H1 (cell line): Measurements from ENCODE around the gene PGP. TPM values are rescaled to one million over a fixed set of nuclear protein-coding genes. Genes with fewer than 3 reads are reported as not detected.

Source experiments
- CTCF ChIA-PET: fragments of 300-600 bp; sonication (Branson Sonifier 250); formaldehyde crosslinking; loops from one replicate; lab custom pipeline; 2021; ENCODE audit not compliant: partially characterized antibody; lab: Charles Lee
- POLR2A ChIA-PET: fragments of 300-600 bp; sonication (Branson Sonifier 250); formaldehyde crosslinking; loops from one replicate; lab custom pipeline; 2021; ENCODE audit warnings: inconsistent platforms; ENCODE audit not compliant: partially characterized antibody; lab: Charles Lee
- DNase-seq, 2 experiments: peaks; one replicate each; pipeline versions ENCODE4 v3.0.0 to v3.0.0-alpha.2; 2010 to 2022; ENCODE audit warnings: low spot score in 2 of 2, low read depth in 1 of 2, mixed read lengths in 1 of 2
- FAIRE-seq: peaks from 2 replicates; lab custom pipeline; 2011; peaks lifted over from hg19 to GRCh38; lab: Jason Lieb, UNC
- H2AFZ ChIP-seq: 2 replicates; pipeline ENCODE4 v1.8.1; 2012; ENCODE audit warnings: low read length, inconsistent platforms
- H2AK5ac ChIP-seq: 2 replicates; pipeline ENCODE4 v1.6.1; 2013; ENCODE audit warnings: low read depth, low read length
- H2BK120ac ChIP-seq: replicated peaks from 2 replicates; pipeline ENCODE3; 2013; ENCODE audit warnings: low read depth, low read length, inconsistent platforms
- H2BK12ac ChIP-seq: 2 replicates; pipeline ENCODE4 v1.6.1; 2013; ENCODE audit warnings: low read depth, low read length
- H2BK15ac ChIP-seq: 2 replicates; pipeline ENCODE4 v1.6.1; 2013; ENCODE audit warnings: low read length
- H2BK20ac ChIP-seq: 2 replicates; pipeline ENCODE4 v1.6.1; 2013; ENCODE audit warnings: low read length
- H2BK5ac ChIP-seq: 2 replicates; pipeline ENCODE4 v1.6.1; 2013; ENCODE audit warnings: low read depth, low read length
- H3K14ac ChIP-seq: 2 replicates; pipeline ENCODE4 v1.6.1; 2013; ENCODE audit warnings: inconsistent platforms; ENCODE audit not compliant: insufficient read length
- H3K18ac ChIP-seq: 2 replicates; pipeline ENCODE4 v1.6.1; 2013; ENCODE audit warnings: low read length; ENCODE audit errors: extremely low read depth
- H3K23ac ChIP-seq: 2 replicates; pipeline ENCODE4 v1.6.1; 2013; ENCODE audit warnings: inconsistent platforms; ENCODE audit not compliant: insufficient read length
- H3K23me2 ChIP-seq: 2 replicates; pipeline ENCODE4 v1.6.1; 2013; ENCODE audit warnings: low read depth, low read length
- H3K27ac ChIP-seq: 2 replicates; pipeline ENCODE4 v1.6.1; 2011; ENCODE audit warnings: low read depth, low read length, inconsistent platforms
- H3K27me3 ChIP-seq, 4 experiments: replicated peaks in 1 of 4; 1 replicate in 1 of 4; 2 replicates in 3 of 4; pipeline versions ENCODE4 v1.6.1 to v1.8.1; 2011 to 2013; ENCODE audit warnings: low read length in 3 of 4, mild to moderate bottlenecking in 3 of 4, inconsistent platforms in 2 of 4, mixed read lengths in 2 of 4, moderate library complexity in 1 of 4; ENCODE audit not compliant: control insufficient read depth in 3 of 4, insufficient read depth in 3 of 4; ENCODE audit errors: extremely low read depth in 1 of 4
- H3K36me3 ChIP-seq, 4 experiments: 2 replicates each; pipeline versions ENCODE4 v1.6.1 to v1.8.1; 2011 to 2013; ENCODE audit warnings: mild to moderate bottlenecking in 4 of 4, low read length in 3 of 4, moderate library complexity in 2 of 4, control low read depth in 1 of 4, inconsistent platforms in 1 of 4; ENCODE audit not compliant: insufficient read depth in 4 of 4, control insufficient read depth in 2 of 4
- H3K4ac ChIP-seq: replicated peaks from 2 replicates; pipeline ENCODE3; 2013; ENCODE audit warnings: low read length, low read depth, mixed read lengths, inconsistent platforms; ENCODE audit not compliant: insufficient read length
- H3K4me1 ChIP-seq, 4 experiments: replicated peaks in 1 of 4; 1 replicate in 1 of 4; 2 replicates in 3 of 4; pipeline versions ENCODE4 v1.6.1 to v1.8.1; 2011 to 2013; ENCODE audit warnings: low read length in 3 of 4, inconsistent platforms in 2 of 4, mixed read lengths in 1 of 4; ENCODE audit not compliant: insufficient read depth in 4 of 4, control insufficient read depth in 3 of 4
- H3K4me2 ChIP-seq, 2 experiments: 2 replicates each; pipeline versions ENCODE4 v1.6.1 to v1.8.1; 2011 to 2013; ENCODE audit warnings: low read depth in 2 of 2, low read length in 2 of 2, control low read depth in 1 of 2, inconsistent platforms in 1 of 2, mild to moderate bottlenecking in 1 of 2; ENCODE audit not compliant: insufficient read depth in 1 of 2
- H3K4me3 ChIP-seq, 4 experiments: fragments of 200-600, 300-600 bp in 1 of 4; sonication (generic), shearing (Covaris generic), sonication (Bioruptor Twin) in 1 of 4; 2 replicates each; pipeline versions ENCODE4 v1.5.1 to v1.8.1; 2011 to 2016; ENCODE audit warnings: low read length in 4 of 4, low read depth in 3 of 4, control low read depth in 2 of 4, inconsistent platforms in 2 of 4, mild to moderate bottlenecking in 2 of 4, mixed read lengths in 1 of 4, moderate library complexity in 1 of 4; ENCODE audit not compliant: insufficient read depth in 2 of 4; ENCODE audit errors: extremely low read depth in 1 of 4
- H3K56ac ChIP-seq: replicated peaks from 2 replicates; pipeline ENCODE3; 2013; ENCODE audit warnings: low read depth, mild to moderate bottlenecking, mixed read lengths, low read length, inconsistent platforms; ENCODE audit not compliant: insufficient read length
- H3K79me1 ChIP-seq: 2 replicates; pipeline ENCODE4 v1.6.1; 2013; ENCODE audit warnings: low read depth, low read length, control low read depth
- H3K79me2 ChIP-seq, 2 experiments: 2 replicates each; pipeline versions ENCODE4 v1.6.1 to v1.8.1; 2012 to 2013; ENCODE audit warnings: low read length in 2 of 2, mild to moderate bottlenecking in 2 of 2, inconsistent platforms in 1 of 2; ENCODE audit not compliant: insufficient read depth in 2 of 2, control insufficient read depth in 1 of 2
- H3K9ac ChIP-seq, 4 experiments: replicated peaks in 1 of 4; 1 replicate in 1 of 4; 2 replicates in 3 of 4; pipeline versions ENCODE4 v1.6.1 to v1.8.1; 2011 to 2013; ENCODE audit warnings: low read depth in 3 of 4, low read length in 3 of 4, control low read depth in 2 of 4, mild to moderate bottlenecking in 2 of 4, moderate library complexity in 2 of 4, inconsistent platforms in 1 of 4; ENCODE audit errors: extremely low read depth in 1 of 4
- H3K9me3 ChIP-seq, 2 experiments: 2 replicates each; pipeline versions ENCODE4 v1.6.1 to v1.8.1; 2012 to 2013; ENCODE audit warnings: mild to moderate bottlenecking in 2 of 2, moderate library complexity in 2 of 2, control low read depth in 1 of 2, inconsistent platforms in 1 of 2, low read depth in 1 of 2, low read length in 1 of 2, mixed read lengths in 1 of 2; ENCODE audit not compliant: insufficient read depth in 2 of 2
- H4K20me1 ChIP-seq, 2 experiments: replicated peaks in 1 of 2; 2 replicates each; pipeline versions ENCODE3 to v1.8.1; 2011 to 2013; ENCODE audit warnings: inconsistent platforms in 2 of 2, low read length in 2 of 2, mild to moderate bottlenecking in 1 of 2; ENCODE audit not compliant: insufficient read depth in 2 of 2, control insufficient read depth in 1 of 2
- H4K5ac ChIP-seq: 2 replicates; pipeline ENCODE4 v1.6.1; 2013; ENCODE audit warnings: low read length, low read depth, mixed read lengths, inconsistent platforms; ENCODE audit not compliant: insufficient read length
- H4K8ac ChIP-seq: 2 replicates; pipeline ENCODE4 v1.8.0; 2013; ENCODE audit warnings: mild to moderate bottlenecking, moderate library complexity, low read length, inconsistent platforms; ENCODE audit not compliant: insufficient read depth; ENCODE audit errors: extremely low read depth
- H4K91ac ChIP-seq: replicated peaks from 2 replicates; pipeline ENCODE3; 2013; ENCODE audit warnings: low read length, mixed read lengths, inconsistent platforms; ENCODE audit not compliant: insufficient read length
- BACH1 ChIP-seq: IDR thresholded peaks from 2 replicates; pipeline ENCODE4 v1.6.1; 2012; ENCODE audit warnings: low read length, improper control_type of control experiment
- CHD1 ChIP-seq: IDR thresholded peaks from 2 replicates; pipeline ENCODE4 v1.6.1; 2012; ENCODE audit warnings: low read depth, low read length, improper control_type of control experiment
- CHD2 ChIP-seq: IDR thresholded peaks from 2 replicates; pipeline ENCODE4 v1.6.1; 2012; ENCODE audit warnings: low read length, improper control_type of control experiment
- CTBP2 ChIP-seq: IDR thresholded peaks from 2 replicates; pipeline ENCODE4 v1.7.0; 2011; ENCODE audit warnings: borderline replicate concordance, mild to moderate bottlenecking, moderate library complexity, mixed read lengths, low read length; ENCODE audit not compliant: insufficient read depth, insufficient read length
- EGR1 ChIP-seq: IDR thresholded peaks from 2 replicates; pipeline ENCODE4 v1.6.1; 2011; ENCODE audit warnings: low read depth, low read length, borderline replicate concordance
- MAFK ChIP-seq: IDR thresholded peaks from 2 replicates; pipeline ENCODE4 v1.6.1; 2012; ENCODE audit warnings: low read depth, mild to moderate bottlenecking, improper control_type of control experiment, low read length
- MAX ChIP-seq: IDR thresholded peaks from 2 replicates; pipeline ENCODE4 v1.6.1; 2012; ENCODE audit warnings: inconsistent platforms
- POLR2A ChIP-seq, 2 experiments: IDR thresholded peaks; 1 replicate in 1 of 2; 2 replicates in 1 of 2; pipeline ENCODE4 v1.6.1; 2011; ENCODE audit warnings: low read depth in 2 of 2, low read length in 2 of 2, mild to moderate bottlenecking in 2 of 2; ENCODE audit errors: control extremely low read depth in 1 of 2
- RAD21 ChIP-seq, 2 experiments: IDR thresholded peaks in 1 of 2; conservative IDR thresholded peaks in 1 of 2; 2 replicates each; pipeline ENCODE4 v1.6.1; 2011; ENCODE audit warnings: low read depth in 2 of 2, low read length in 2 of 2, improper control_type of control experiment in 1 of 2, inconsistent platforms in 1 of 2, mild to moderate bottlenecking in 1 of 2, moderate library complexity in 1 of 2
- RBBP5 ChIP-seq: IDR thresholded peaks from 2 replicates; pipeline ENCODE4 v1.7.1; 2012; ENCODE audit warnings: low read depth, mild to moderate bottlenecking, inconsistent platforms, low read length, moderate library complexity, borderline replicate concordance
- RXRA ChIP-seq: IDR thresholded peaks from 2 replicates; pipeline ENCODE4 v1.6.1; 2011; ENCODE audit warnings: low read depth, mild to moderate bottlenecking, low read length, moderate library complexity; ENCODE audit not compliant: insufficient read depth
- SAP30 ChIP-seq: fragments of 300-600 bp; sonication (generic); IDR thresholded peaks from 2 replicates; pipeline ENCODE4 v1.7.1; 2012; ENCODE audit warnings: low read length, moderate library complexity, mild to moderate bottlenecking, inconsistent platforms; ENCODE audit not compliant: insufficient read depth, insufficient replicate concordance
- SIX5 ChIP-seq: IDR thresholded peaks from 2 replicates; pipeline ENCODE4 v1.6.1; 2011; ENCODE audit warnings: mild to moderate bottlenecking, low read depth, low read length
- TBP ChIP-seq: IDR thresholded peaks from 2 replicates; pipeline ENCODE4 v1.6.1; 2011; ENCODE audit warnings: low read depth, low read length, improper control_type of control experiment
- WGBS, 2 experiments: shearing (Covaris generic) in 1 of 2; methylation state at CpG; one replicate each; pipeline versions ENCODE4 v1.1.6 to v1.1.7; 2013 to 2015; ENCODE audit warnings: low lambda C conversion rate in 2 of 2, mixed read lengths in 2 of 2, inconsistent platforms in 1 of 2, low coverage in 1 of 2, missing lambda C conversion rate in 1 of 2; ENCODE audit not compliant: insufficient replicate concordance in 2 of 2, insufficient coverage in 1 of 2, insufficient read length in 1 of 2; ENCODE audit errors: extremely low coverage in 1 of 2, missing lambda C conversion rate in 1 of 2; 5-methylcytosine and 5-hydroxymethylcytosine counted together
- polyA plus RNA-seq, 7 experiments: library from polyadenylated mRNA; depleted of rRNA in 3 of 7; stranded (reverse) in 5 of 7; unstranded in 2 of 7; fragments of >200 nt in 5 of 7; fragments of 200-250 nt in 2 of 7; gene quantifications; 1 replicate in 5 of 7; 2 replicates in 1 of 7; 4 replicates in 1 of 7; pipeline versions ENCODE4 v1.2.1 to v1.2.3, GENCODE V29; 2011 to 2013; ENCODE audit warnings: missing spikeins in 2 of 7, mixed read lengths in 2 of 7
- total RNA-seq: library from RNA; stranded (reverse); fragmentation: NEBNext Ultra II Directional; extraction: Animal tissue kit (Norgen Biotek cat#: 25700); gene quantifications from 2 replicates; pipeline ENCODE4 v1.2.1, GENCODE V29; 2021

The PGP gene
- total and polyA plus RNA-seq, 2 of the 8 experiments (the other 6 are each of a cell fraction or from before 2014, with no cell fraction given): 30.9 to 55.9 TPM

- no peaks in the 10 kb centered on the region for H3K79me2 ChIP-seq
- H3K27ac ChIP-seq: no peak overlapping the region
- H3K27me3 ChIP-seq: no peaks in the 10 kb centered on the region
- H2AFZ ChIP-seq: no peak overlapping the region
- H3K4ac ChIP-seq: no peak overlapping the region
- H4K5ac ChIP-seq: no peak overlapping the region
- no peak overlapping the region for H3K14ac ChIP-seq
- no peak overlapping the region for H3K9ac ChIP-seq
- no peak overlapping the region for H4K8ac ChIP-seq
- H4K91ac ChIP-seq: no peak overlapping the region
- FAIRE-seq (no peak), DNase-seq (no peak)
- peaks cover 0 to 7% (median 2%) of the 10 kb centered on the region in 4 experiments; a peak in 4 of 7 replicates for H3K4me1 ChIP-seq
- H3K23ac ChIP-seq: no peak overlapping the region
- H2AK5ac ChIP-seq: no peak overlapping the region
- no peak overlapping the region for H3K4me2 ChIP-seq
- WGBS, 2 experiments: 96% methylated on average over 20 of the region's 20 CpGs; no CpG with 5 or more reads in 1 of the 2 experiments
- no peak overlapping the region for H3K56ac ChIP-seq
- no peak overlapping the region for H2BK12ac ChIP-seq
- peaks cover 0 to 4% (median 0%) of the 10 kb centered on the region in 4 experiments; a peak in 1 of 8 replicates for H3K36me3 ChIP-seq
- no peak overlapping the region for H2BK20ac ChIP-seq
- H2BK5ac ChIP-seq: no peak overlapping the region
- CTCF ChIA-PET: interaction anchor here (1.0 to 2.1 kb wide), 4 partner anchors 10 to 44 kb away, joined by 3 to 9 read pairs (median 6); no protein-coding TSS in a partner anchor
- H4K20me1 ChIP-seq: peaks cover 0 to 6% of the 10 kb centered on the region in 2 experiments
- POLR2A ChIA-PET: interaction anchor here (0.9 to 4.9 kb wide), 7 partner anchors 7 to 53 kb away, joined by 3 to 17 read pairs (median 4); partner anchors contain the start of genes BRICD5 and TRAF7
- no peak overlapping the region for H2BK15ac ChIP-seq
- H3K9me3 ChIP-seq: no peaks in the 10 kb centered on the region
- no peak overlapping the region for H3K4me3 ChIP-seq
- H3K79me1 ChIP-seq: no peaks in the 10 kb centered on the region
- no peak overlapping the region for H2BK120ac ChIP-seq
- H3K18ac ChIP-seq: no peak overlapping the region
- peaks cover 2% of the 10 kb centered on the region; the same call in 1 of the 2 replicates for H3K23me2 ChIP-seq
- TF ChIP-seq CHD2 (no peak), CTBP2 (no peak), MAX (no peak), BACH1 (no peak), MAFK (no peak), CHD1 (no peak), EGR1 (no peak), TBP (no peak), RXRA (no peak), RAD21 (IDR thresholded peaks at IDR 0.05 in 1 of 2, conservative IDR thresholded peaks at IDR 0.05 in 1 of 2; ENCODE audit: low read depth in 2 of 2, low read length in 2 of 2) (no peak), SAP30 (no peak), RBBP5 (no peak), SIX5 (no peak), POLR2A (IDR thresholded peaks at IDR 0.05; ENCODE audit: control extremely low read depth in 1 of 2, low read depth in 2 of 2, low read length in 2 of 2) (no peak)
Measured at GRCh38 chr16:2184962-2185361, 29.7 kb downstream of the PGP start.
